ENCODE measurements around the gene JUN. TPM values are rescaled to one million over a fixed set of nuclear protein-coding genes. Genes with fewer than 3 reads are reported as not detected.

JUN gene
- total and polyA plus RNA-seq, 2 experiments from 2014 or later = 189 to 351 TPM

DNA sequence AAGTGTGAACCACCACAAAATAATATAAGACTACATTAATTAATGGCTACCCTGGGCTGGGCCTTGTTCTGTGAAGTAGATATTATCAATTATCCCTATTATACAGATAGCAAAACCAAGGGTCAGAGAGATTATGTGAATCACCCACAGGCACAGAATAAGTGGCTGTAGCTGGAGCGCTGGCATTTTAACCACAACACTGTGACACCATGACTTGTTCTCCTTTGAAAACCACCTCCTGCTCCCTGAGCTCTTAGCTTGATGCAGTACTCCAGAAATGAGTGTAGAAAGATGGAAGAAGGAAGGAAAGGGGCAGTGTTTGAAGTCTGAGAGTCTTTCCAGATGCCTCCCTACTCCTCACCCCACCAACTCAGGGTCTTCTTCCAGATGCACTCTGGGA is 29.5 kb upstream of the JUN start:
- no peaks in the 10 kb centered on the region for H3K79me2 ChIP-seq
- H3K27ac ChIP-seq = peak overlapping the region; percentile 94
- no peaks in the 10 kb centered on the region for H3K36me3 ChIP-seq (replicated peaks; ENCODE audit: insufficient read depth, low read depth)
- DNase-seq (ENCODE audit: low spot score) = no peak
- no peak for TF ChIP-seq EZH2 (IDR thresholded peaks at IDR 0.05; ENCODE audit: borderline replicate concordance)
- no peak for TF ChIP-seq EZH2phosphoT487 (IDR thresholded peaks at IDR 0.05; ENCODE audit: low read depth, severe bottlenecking, unreplicated experiment)
- TF ChIP-seq, protein P1, sequence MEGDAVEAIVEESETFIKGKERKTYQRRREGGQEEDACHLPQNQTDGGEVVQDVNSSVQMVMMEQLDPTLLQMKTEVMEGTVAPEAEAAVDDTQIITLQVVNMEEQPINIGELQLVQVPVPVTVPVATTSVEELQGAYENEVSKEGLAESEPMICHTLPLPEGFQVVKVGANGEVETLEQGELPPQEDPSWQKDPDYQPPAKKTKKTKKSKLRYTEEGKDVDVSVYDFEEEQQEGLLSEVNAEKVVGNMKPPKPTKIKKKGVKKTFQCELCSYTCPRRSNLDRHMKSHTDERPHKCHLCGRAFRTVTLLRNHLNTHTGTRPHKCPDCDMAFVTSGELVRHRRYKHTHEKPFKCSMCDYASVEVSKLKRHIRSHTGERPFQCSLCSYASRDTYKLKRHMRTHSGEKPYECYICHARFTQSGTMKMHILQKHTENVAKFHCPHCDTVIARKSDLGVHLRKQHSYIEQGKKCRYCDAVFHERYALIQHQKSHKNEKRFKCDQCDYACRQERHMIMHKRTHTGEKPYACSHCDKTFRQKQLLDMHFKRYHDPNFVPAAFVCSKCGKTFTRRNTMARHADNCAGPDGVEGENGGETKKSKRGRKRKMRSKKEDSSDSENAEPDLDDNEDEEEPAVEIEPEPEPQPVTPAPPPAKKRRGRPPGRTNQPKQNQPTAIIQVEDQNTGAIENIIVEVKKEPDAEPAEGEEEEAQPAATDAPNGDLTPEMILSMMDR (IDR thresholded peaks at IDR 0.05; ENCODE audit: poor library complexity) = no peak
- H3K4me3 ChIP-seq = no peak overlapping the region
- 92% methylated on average over 1 of the region's 1 CpG for WGBS (ENCODE audit: low lambda C conversion rate, missing lambda C conversion rate)
- H3K27me3 ChIP-seq = no peaks in the 10 kb centered on the region
- H3K9me2 ChIP-seq (replicated peaks; ENCODE audit: insufficient read depth) = no peaks in the 10 kb centered on the region
- no peaks in the 10 kb centered on the region for H4K20me1 ChIP-seq (ENCODE audit: insufficient read depth, poor library complexity, severe bottlenecking)
- no peak overlapping the region for H3K4me2 ChIP-seq
- no peak overlapping the region for H2AFZ ChIP-seq
- no peaks in the 10 kb centered on the region for H3K9me3 ChIP-seq (ENCODE audit: low read depth)
- H3K4me1 ChIP-seq (ENCODE audit: insufficient read depth) = peaks cover 45% of the 10 kb centered on the region

DNA sequence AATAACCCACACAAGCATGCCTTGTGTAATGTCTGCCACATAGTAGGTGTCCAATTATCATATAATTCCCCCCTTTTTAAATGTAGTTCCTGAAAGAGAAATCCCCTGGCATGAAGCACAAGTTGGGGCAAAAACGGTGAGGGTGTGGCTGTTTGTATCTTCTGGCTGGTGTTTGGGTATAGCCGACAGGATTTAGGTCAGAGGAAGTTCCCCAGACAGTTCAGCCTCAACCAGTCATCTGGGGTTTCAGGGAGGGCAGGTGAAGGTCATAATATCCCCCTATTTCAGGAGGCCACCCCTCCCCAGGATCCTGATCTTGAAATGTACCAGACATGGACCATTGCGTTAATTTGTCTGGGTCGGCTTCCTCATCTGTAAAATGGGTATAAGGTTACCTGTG is 29.1 kb upstream of the JUN start:
- no peak for DNase-seq (ENCODE audit: low spot score)
- Histone ChIP-seq H3K4me2 (no peak overlapping the region), H3K27ac (no peak overlapping the region), H2AFZ (no peak overlapping the region), H4K20me1 (ENCODE audit: insufficient read depth, poor library complexity, severe bottlenecking) (no peaks in the 10 kb centered on the region), H3K79me2 (no peaks in the 10 kb centered on the region), H3K27me3 (no peaks in the 10 kb centered on the region), H3K4me1 (ENCODE audit: insufficient read depth) (peaks cover 41% of the 10 kb centered on the region), H3K4me3 (no peak overlapping the region), H3K9me3 (ENCODE audit: low read depth) (no peaks in the 10 kb centered on the region), H3K36me3 (replicated peaks; ENCODE audit: insufficient read depth, low read depth) (no peaks in the 10 kb centered on the region), H3K9me2 (replicated peaks; ENCODE audit: insufficient read depth) (no peaks in the 10 kb centered on the region)
- TF ChIP-seq, protein P1 (IDR thresholded peaks at IDR 0.05; ENCODE audit: poor library complexity) = no peak
- TF ChIP-seq EZH2phosphoT487 (IDR thresholded peaks at IDR 0.05; ENCODE audit: low read depth, severe bottlenecking, unreplicated experiment) (no peak), EZH2 (IDR thresholded peaks at IDR 0.05; ENCODE audit: borderline replicate concordance) (no peak)
- WGBS (ENCODE audit: low lambda C conversion rate, missing lambda C conversion rate) = 91% methylated on average over 4 of the region's 4 CpGs

DNA sequence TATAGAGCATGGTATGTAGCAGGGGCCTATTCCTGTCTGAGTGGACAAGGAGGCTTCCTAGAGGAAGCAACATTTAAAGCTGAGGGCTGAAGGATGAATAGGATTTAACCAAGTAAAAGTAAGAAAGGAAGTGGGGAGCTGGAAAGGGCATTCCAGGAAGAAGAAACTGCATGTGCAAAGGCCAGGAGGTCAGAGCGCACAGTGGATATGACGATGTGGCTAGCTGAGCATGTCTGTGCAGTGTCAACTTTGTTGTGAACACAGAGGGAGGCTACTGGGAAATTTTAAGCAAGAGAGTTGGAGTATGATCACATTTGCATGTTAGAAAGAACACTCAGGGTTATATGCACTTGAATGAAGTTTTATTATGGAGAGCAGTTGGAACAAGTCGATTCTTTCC is 28.6 kb upstream of the JUN start:
- no peak overlapping the region for H3K4me3 ChIP-seq
- no peaks in the 10 kb centered on the region for H3K9me3 ChIP-seq (ENCODE audit: low read depth)
- H2AFZ ChIP-seq = no peak overlapping the region
- WGBS (ENCODE audit: low lambda C conversion rate, missing lambda C conversion rate) = 74% methylated on average over 3 of the region's 3 CpGs
- no peak for DNase-seq (ENCODE audit: low spot score)
- H3K27ac ChIP-seq = no peak overlapping the region
- peaks cover 39% of the 10 kb centered on the region for H3K4me1 ChIP-seq (ENCODE audit: insufficient read depth)
- no peak for TF ChIP-seq EZH2phosphoT487 (IDR thresholded peaks at IDR 0.05; ENCODE audit: low read depth, severe bottlenecking, unreplicated experiment)
- H3K4me2 ChIP-seq = no peak overlapping the region
- no peaks in the 10 kb centered on the region for H3K79me2 ChIP-seq
- H4K20me1 ChIP-seq (ENCODE audit: insufficient read depth, poor library complexity, severe bottlenecking) = no peaks in the 10 kb centered on the region
- H3K27me3 ChIP-seq = no peaks in the 10 kb centered on the region
- no peaks in the 10 kb centered on the region for H3K9me2 ChIP-seq (replicated peaks; ENCODE audit: insufficient read depth)
- no peaks in the 10 kb centered on the region for H3K36me3 ChIP-seq (replicated peaks; ENCODE audit: insufficient read depth, low read depth)

DNA sequence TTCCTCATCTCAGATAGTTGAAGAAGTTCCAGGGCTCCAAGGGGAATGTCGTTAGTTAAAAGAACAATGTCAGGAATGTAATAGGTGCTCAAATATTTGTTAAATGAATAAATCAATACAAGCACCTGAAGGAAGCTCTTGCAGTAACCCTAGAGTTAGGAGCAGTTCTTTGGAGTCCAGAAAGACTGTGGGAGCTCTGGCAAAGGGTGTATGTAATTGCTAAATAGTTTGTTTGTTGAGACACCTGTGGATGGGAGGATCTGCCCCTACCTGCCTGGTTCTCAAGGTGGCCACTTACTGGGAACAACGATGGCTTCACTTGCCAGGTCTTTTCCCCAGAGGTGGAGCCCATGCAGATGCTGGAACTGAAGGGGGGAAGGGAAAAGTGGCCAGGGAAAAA is 27.5 kb upstream of the JUN start:
- TF ChIP-seq, protein P1 (IDR thresholded peaks at IDR 0.05; ENCODE audit: poor library complexity) = no peak
- no peak for TF ChIP-seq EZH2 (IDR thresholded peaks at IDR 0.05; ENCODE audit: borderline replicate concordance)
- no peak for TF ChIP-seq EZH2phosphoT487 (IDR thresholded peaks at IDR 0.05; ENCODE audit: low read depth, severe bottlenecking, unreplicated experiment)
- WGBS (ENCODE audit: low lambda C conversion rate, missing lambda C conversion rate) = 73% methylated on average over 2 of the region's 2 CpGs
- Histone ChIP-seq H3K4me2 (no peak overlapping the region), H3K36me3 (replicated peaks; ENCODE audit: insufficient read depth, low read depth) (no peaks in the 10 kb centered on the region), H3K4me3 (no peak overlapping the region), H2AFZ (no peak overlapping the region), H3K27me3 (no peaks in the 10 kb centered on the region), H3K79me2 (no peaks in the 10 kb centered on the region), H3K4me1 (ENCODE audit: insufficient read depth) (peaks cover 34% of the 10 kb centered on the region), H3K9me2 (replicated peaks; ENCODE audit: insufficient read depth) (no peaks in the 10 kb centered on the region), H3K27ac (no peak overlapping the region), H3K9me3 (ENCODE audit: low read depth) (no peaks in the 10 kb centered on the region), H4K20me1 (ENCODE audit: insufficient read depth, poor library complexity, severe bottlenecking) (no peaks in the 10 kb centered on the region)
- no peak for DNase-seq (ENCODE audit: low spot score)
